ENCODE measurements around the gene MXRA8. TPM values are rescaled to one million over a fixed set of nuclear protein-coding genes. Genes with fewer than 3 reads are reported as not detected.
"Not testable (repeated sequence)": the region's sequence is repeated elsewhere in the genome, so short reads cannot be mapped to it uniquely, and the experiment has no call there.

MXRA8 gene
- total and polyA plus RNA-seq, 7 donors, result 7.2 to 24.3 (median 10.1) TPM

GRCh38 chr1:1406101-1406820 lies 47.9 kb upstream of the MXRA8 start:
- Histone ChIP-seq H3K36me3 (ENCODE audit: insufficient read depth in 1 of 2, low read depth in 1 of 2) (peaks cover 9 to 53% of the 10 kb centered on the region in 2 donors), H3K27me3 (ENCODE audit: insufficient read depth in 3 of 3, low read length in 2 of 3) (no peaks in the 10 kb centered on the region), H3K27ac (peak overlapping the region; percentile 83), H3K4me3 (peak overlapping the region; percentile 92), H3K4me1 (peaks cover 32% of the 10 kb centered on the region), H3K9me3 (no peaks in the 10 kb centered on the region)
- WGBS, 3 donors, result 37 to 47% (median 40%) methylated on average over 38 to 43 of the region's 43 CpGs
- TF ChIP-seq, protein P1, sequence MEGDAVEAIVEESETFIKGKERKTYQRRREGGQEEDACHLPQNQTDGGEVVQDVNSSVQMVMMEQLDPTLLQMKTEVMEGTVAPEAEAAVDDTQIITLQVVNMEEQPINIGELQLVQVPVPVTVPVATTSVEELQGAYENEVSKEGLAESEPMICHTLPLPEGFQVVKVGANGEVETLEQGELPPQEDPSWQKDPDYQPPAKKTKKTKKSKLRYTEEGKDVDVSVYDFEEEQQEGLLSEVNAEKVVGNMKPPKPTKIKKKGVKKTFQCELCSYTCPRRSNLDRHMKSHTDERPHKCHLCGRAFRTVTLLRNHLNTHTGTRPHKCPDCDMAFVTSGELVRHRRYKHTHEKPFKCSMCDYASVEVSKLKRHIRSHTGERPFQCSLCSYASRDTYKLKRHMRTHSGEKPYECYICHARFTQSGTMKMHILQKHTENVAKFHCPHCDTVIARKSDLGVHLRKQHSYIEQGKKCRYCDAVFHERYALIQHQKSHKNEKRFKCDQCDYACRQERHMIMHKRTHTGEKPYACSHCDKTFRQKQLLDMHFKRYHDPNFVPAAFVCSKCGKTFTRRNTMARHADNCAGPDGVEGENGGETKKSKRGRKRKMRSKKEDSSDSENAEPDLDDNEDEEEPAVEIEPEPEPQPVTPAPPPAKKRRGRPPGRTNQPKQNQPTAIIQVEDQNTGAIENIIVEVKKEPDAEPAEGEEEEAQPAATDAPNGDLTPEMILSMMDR (IDR thresholded peaks at IDR 0.05), result no peak
- DNase-seq, result peak in 1 of 2 donors; percentile 52
- peak in 1 of 4 donors; percentile 6 for ATAC-seq
- intact Hi-C loops (cut with DNase I), result loop anchor here in 1 of 2 donors (5.0 to 10.0 kb wide), 2 partner anchors 36 to 99 kb away; no protein-coding TSS in a partner anchor

DNA sequence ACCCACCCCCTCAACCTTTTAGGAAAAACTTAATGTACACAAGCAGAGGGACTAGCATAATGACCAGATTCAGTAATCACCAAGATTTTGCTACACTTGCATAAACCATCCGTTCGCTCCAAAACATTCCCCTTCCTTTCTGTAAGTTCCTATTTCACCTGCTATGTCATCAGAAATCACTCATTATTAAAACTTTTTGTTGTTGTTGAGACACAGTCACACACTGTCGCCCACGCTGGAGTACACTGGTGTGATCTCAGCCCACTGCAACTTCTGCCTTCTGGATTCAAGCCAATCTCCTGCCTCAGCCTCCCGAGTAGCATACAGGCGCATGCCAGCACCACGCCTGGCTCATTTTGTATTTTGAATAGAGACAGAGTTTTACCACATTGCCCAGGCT lies 45.3 kb upstream of the MXRA8 start:
- 73 to 87% (median 74%) methylated on average over 7 of the region's 7 CpGs for WGBS, 3 donors
- intact Hi-C loops (cut with DNase I), result loop anchor here in 1 of 2 donors (10.0 kb wide), 1 partner anchor 101 kb away; no protein-coding TSS in a partner anchor
- DNase-seq (no peak), ATAC-seq (no peak)
- Histone ChIP-seq H3K4me1 (peaks cover 38% of the 10 kb centered on the region), H3K27ac (no peak overlapping the region), H3K27me3 (ENCODE audit: insufficient read depth in 3 of 3, low read length in 2 of 3) (no peaks in the 10 kb centered on the region), H3K9me3 (no peaks in the 10 kb centered on the region), H3K4me3 (no peak overlapping the region), H3K36me3 (ENCODE audit: insufficient read depth in 1 of 2, low read depth in 1 of 2) (peaks cover 10 to 58% of the 10 kb centered on the region in 2 donors)
- TF ChIP-seq, protein P1 (IDR thresholded peaks at IDR 0.05), result no peak

DNA sequence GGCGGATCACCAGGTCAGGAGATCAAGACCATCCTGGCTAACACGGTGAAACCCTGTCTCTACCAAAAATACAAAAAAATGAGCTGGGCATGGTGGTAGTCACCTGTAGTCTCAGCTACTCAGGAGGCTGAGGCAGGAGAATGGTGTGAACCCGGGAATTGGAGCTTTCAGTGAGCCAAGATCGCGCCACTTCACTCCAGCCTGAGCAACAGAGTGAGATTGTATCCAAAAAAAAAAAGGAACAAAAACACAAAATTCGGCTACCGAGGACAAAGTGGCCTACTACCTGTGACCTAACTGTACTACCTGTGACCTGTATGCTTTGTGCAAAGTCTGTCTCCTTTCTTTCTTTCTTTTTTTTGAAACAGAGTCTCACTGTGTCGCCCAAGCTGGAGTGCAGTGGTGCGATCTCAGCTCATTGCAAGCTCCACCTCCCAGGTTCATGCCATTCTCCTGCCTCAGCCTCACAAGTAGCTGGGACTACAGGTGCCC lies 44.6 kb upstream of the MXRA8 start:
- not testable (repeated sequence) for H3K27ac ChIP-seq; H3K4me3 ChIP-seq; ATAC-seq; H3K9me3 ChIP-seq; DNase-seq; H3K27me3 ChIP-seq (ENCODE audit: insufficient read depth in 3 of 3, low read length in 2 of 3)
- 78 to 85% (median 82%) methylated on average over 9 of the region's 9 CpGs for WGBS, 3 donors
- peaks cover 10 to 60% of the 10 kb centered on the region in 2 donors for H3K36me3 ChIP-seq (ENCODE audit: insufficient read depth in 1 of 2, low read depth in 1 of 2)
- intact Hi-C loops (cut with DNase I), result loop anchor here in 1 of 2 donors (10.0 kb wide), 1 partner anchor 102 kb away; no protein-coding TSS in a partner anchor
- H3K4me1 ChIP-seq, result peaks cover 37% of the 10 kb centered on the region

DNA sequence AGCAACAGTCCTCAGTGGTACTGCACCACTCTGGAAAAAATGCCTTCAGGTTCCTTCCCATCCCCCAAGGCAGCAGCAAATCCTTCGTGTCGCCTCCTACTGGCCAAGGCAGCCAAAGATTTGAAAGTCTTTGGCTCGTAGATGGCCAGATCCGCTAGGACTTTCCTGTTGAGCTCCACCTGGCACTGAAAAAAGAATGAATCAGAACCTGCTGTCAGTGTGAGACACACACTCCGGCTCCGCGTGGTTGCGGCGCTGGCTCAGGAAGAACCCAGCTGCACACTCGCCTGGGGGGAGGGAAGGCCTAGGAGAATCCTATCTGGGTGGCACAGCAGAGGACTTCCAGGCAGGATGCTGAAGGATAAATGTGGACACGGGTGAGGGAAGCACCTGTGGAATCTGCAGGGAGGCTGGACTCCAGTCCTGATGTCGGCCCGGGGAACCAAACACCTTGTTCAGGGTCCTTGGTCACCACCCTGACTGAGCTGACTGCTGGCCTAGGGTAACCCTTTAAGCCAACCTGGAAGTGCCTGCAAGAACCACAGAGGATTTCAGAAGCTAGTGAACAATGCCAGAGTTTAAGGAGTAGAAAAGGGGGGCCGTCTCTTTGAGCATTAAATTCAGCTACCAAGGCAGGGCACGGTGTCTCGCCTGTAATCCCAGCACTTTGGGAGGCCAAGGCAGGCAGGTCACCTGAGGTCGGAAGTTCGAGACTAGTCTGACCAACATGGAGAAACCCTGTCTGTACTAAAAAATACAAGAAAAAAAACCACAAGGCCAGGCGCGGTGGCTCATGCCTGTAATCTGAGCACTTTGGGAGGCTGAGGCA lies 43.9 kb upstream of the MXRA8 start:
- no peaks in the 10 kb centered on the region for H3K9me3 ChIP-seq
- peaks cover 10 to 67% of the 10 kb centered on the region in 2 donors for H3K36me3 ChIP-seq (ENCODE audit: insufficient read depth in 1 of 2, low read depth in 1 of 2)
- TF ChIP-seq, protein P1 (IDR thresholded peaks at IDR 0.05), result peak; percentile 36
- ATAC-seq, result peak in 1 of 4 donors; percentile 3
- peak; percentile 34 to 77 for DNase-seq
- peak overlapping the region; percentile 61 for H3K27ac ChIP-seq
- WGBS, 3 donors, result 38 to 58% (median 44%) methylated on average over 20 of the region's 20 CpGs
- peaks cover 41% of the 10 kb centered on the region for H3K4me1 ChIP-seq
- H3K27me3 ChIP-seq (ENCODE audit: insufficient read depth in 3 of 3, low read length in 2 of 3), result no peaks in the 10 kb centered on the region
- no peak overlapping the region for H3K4me3 ChIP-seq
- intact Hi-C loops (cut with DNase I), result loop anchor here in 1 of 2 donors (10.0 kb wide), 1 partner anchor 103 kb away; no protein-coding TSS in a partner anchor

Data from psoas muscle (tissue), 8 donors.